Measurements from ENCODE around the gene HHIP. TPM values are rescaled to one million over a fixed set of nuclear protein-coding genes. Genes with fewer than 3 reads are reported as not detected.

HHIP gene
- total RNA-seq, 3 donors from 2014 or later = 0.08 TPM; not detected in 1

- no peak overlapping the region for H3K4me3 Mint-ChIP-seq
- H3K36me3 Mint-ChIP-seq (ENCODE audit: insufficient read depth) = no peaks in the 10 kb centered on the region
- H3K27me3 Mint-ChIP-seq (ENCODE audit: low read depth) = no peaks in the 10 kb centered on the region
- DNase-seq (no peak), ATAC-seq (no peak)
- no peaks in the 10 kb centered on the region for H3K9me3 Mint-ChIP-seq
- no peaks in the 10 kb centered on the region for H3K4me1 Mint-ChIP-seq (ENCODE audit: low read depth)
Observed at GRCh38 chr4:144670776-144671175, 24.8 kb downstream of the HHIP start.

GRCh38 chr4:144674711-144675110, 28.8 kb downstream of the HHIP start:
- no peaks in the 10 kb centered on the region for H3K36me3 Mint-ChIP-seq (ENCODE audit: insufficient read depth)
- H3K4me3 Mint-ChIP-seq = no peak overlapping the region
- H3K9me3 Mint-ChIP-seq = no peaks in the 10 kb centered on the region
- ATAC-seq = no peak
- no peaks in the 10 kb centered on the region for H3K4me1 Mint-ChIP-seq (ENCODE audit: low read depth)
- DNase-seq = no peak
- H3K27me3 Mint-ChIP-seq (ENCODE audit: low read depth) = no peaks in the 10 kb centered on the region

- no peak for DNase-seq
- H3K4me3 Mint-ChIP-seq = no peak overlapping the region
- H3K36me3 Mint-ChIP-seq (ENCODE audit: insufficient read depth) = no peaks in the 10 kb centered on the region
Observed at GRCh38 chr4:144681806-144682205, 35.9 kb downstream of the HHIP start.

GRCh38 chr4:144683516-144683915, 37.6 kb downstream of the HHIP start:
- Mint-ChIP-seq H3K9me3 (no peaks in the 10 kb centered on the region), H3K4me1 (ENCODE audit: low read depth) (no peaks in the 10 kb centered on the region), H3K36me3 (ENCODE audit: insufficient read depth) (no peaks in the 10 kb centered on the region), H3K27me3 (ENCODE audit: low read depth) (no peaks in the 10 kb centered on the region), H3K4me3 (no peak overlapping the region)
- ATAC-seq (no peak), DNase-seq (no peak)

More at GRCh38 chr4:144681806-144682205, 35.9 kb downstream of the HHIP start:
- H3K9me3 Mint-ChIP-seq = no peaks in the 10 kb centered on the region
- no peaks in the 10 kb centered on the region for H3K4me1 Mint-ChIP-seq (ENCODE audit: low read depth)
- ATAC-seq = no peak
- no peaks in the 10 kb centered on the region for H3K27me3 Mint-ChIP-seq (ENCODE audit: low read depth)

GRCh38 chr4:144685911-144686310, 40.0 kb downstream of the HHIP start:
- Mint-ChIP-seq H3K27me3 (ENCODE audit: low read depth) (no peaks in the 10 kb centered on the region), H3K9me3 (peaks cover 6% of the 10 kb centered on the region), H3K4me3 (no peak overlapping the region), H3K36me3 (ENCODE audit: insufficient read depth) (no peaks in the 10 kb centered on the region), H3K4me1 (ENCODE audit: low read depth) (no peaks in the 10 kb centered on the region)
- DNase-seq (no peak), ATAC-seq (no peak)

- Mint-ChIP-seq H3K27me3 (ENCODE audit: low read depth) (no peaks in the 10 kb centered on the region), H3K4me1 (ENCODE audit: low read depth) (no peaks in the 10 kb centered on the region), H3K36me3 (ENCODE audit: insufficient read depth) (no peaks in the 10 kb centered on the region), H3K9me3 (peaks cover 6% of the 10 kb centered on the region), H3K4me3 (no peak overlapping the region)
- DNase-seq (no peak), ATAC-seq (no peak)
Observed at GRCh38 chr4:144686921-144687320, 41.0 kb downstream of the HHIP start.

GRCh38 chr4:144687466-144687865, 41.5 kb downstream of the HHIP start:
- Mint-ChIP-seq H3K4me1 (ENCODE audit: low read depth) (no peaks in the 10 kb centered on the region), H3K4me3 (no peak overlapping the region), H3K36me3 (ENCODE audit: insufficient read depth) (no peaks in the 10 kb centered on the region), H3K9me3 (peaks cover 6% of the 10 kb centered on the region), H3K27me3 (ENCODE audit: low read depth) (no peaks in the 10 kb centered on the region)
- no peak for DNase-seq
- no peak for ATAC-seq

GRCh38 chr4:144688035-144688569, 42.1 kb downstream of the HHIP start:
- no peaks in the 10 kb centered on the region for H3K4me1 Mint-ChIP-seq (ENCODE audit: low read depth)
- ATAC-seq (no peak), DNase-seq (no peak)
- peaks cover 6% of the 10 kb centered on the region for H3K9me3 Mint-ChIP-seq
- H3K27me3 Mint-ChIP-seq (ENCODE audit: low read depth) = no peaks in the 10 kb centered on the region
- no peak overlapping the region for H3K4me3 Mint-ChIP-seq
- no peaks in the 10 kb centered on the region for H3K36me3 Mint-ChIP-seq (ENCODE audit: insufficient read depth)

- ATAC-seq = no peak
- no peaks in the 10 kb centered on the region for H3K4me1 Mint-ChIP-seq (ENCODE audit: low read depth)
- no peak overlapping the region for H3K4me3 Mint-ChIP-seq
- DNase-seq = no peak
- no peaks in the 10 kb centered on the region for H3K27me3 Mint-ChIP-seq (ENCODE audit: low read depth)
- H3K9me3 Mint-ChIP-seq = peaks cover 6% of the 10 kb centered on the region
- H3K36me3 Mint-ChIP-seq (ENCODE audit: insufficient read depth) = no peaks in the 10 kb centered on the region
Observed at GRCh38 chr4:144689125-144689524, 43.2 kb downstream of the HHIP start.

- DNase-seq (no peak), ATAC-seq (no peak)
- no peaks in the 10 kb centered on the region for H3K4me1 Mint-ChIP-seq (ENCODE audit: low read depth)
- H3K27me3 Mint-ChIP-seq (ENCODE audit: low read depth) = no peaks in the 10 kb centered on the region
- H3K4me3 Mint-ChIP-seq = no peak overlapping the region
- H3K36me3 Mint-ChIP-seq (ENCODE audit: insufficient read depth) = no peaks in the 10 kb centered on the region
- H3K9me3 Mint-ChIP-seq = no peaks in the 10 kb centered on the region
Observed at GRCh38 chr4:144695721-144696120, 49.8 kb downstream of the HHIP start.

GRCh38 chr4:144696376-144696775, 50.4 kb downstream of the HHIP start:
- Mint-ChIP-seq H3K4me3 (no peak overlapping the region), H3K36me3 (ENCODE audit: insufficient read depth) (no peaks in the 10 kb centered on the region), H3K9me3 (no peaks in the 10 kb centered on the region), H3K27me3 (ENCODE audit: low read depth) (no peaks in the 10 kb centered on the region), H3K4me1 (ENCODE audit: low read depth) (no peaks in the 10 kb centered on the region)
- DNase-seq (no peak), ATAC-seq (no peak)

- no peaks in the 10 kb centered on the region for H3K4me1 Mint-ChIP-seq (ENCODE audit: low read depth)
- DNase-seq = no peak
- no peaks in the 10 kb centered on the region for H3K27me3 Mint-ChIP-seq (ENCODE audit: low read depth)
- H3K4me3 Mint-ChIP-seq = no peak overlapping the region
- no peaks in the 10 kb centered on the region for H3K36me3 Mint-ChIP-seq (ENCODE audit: insufficient read depth)
- no peak for ATAC-seq
- no peaks in the 10 kb centered on the region for H3K9me3 Mint-ChIP-seq
Observed at GRCh38 chr4:144699565-144699964, 53.6 kb downstream of the HHIP start.

- no peaks in the 10 kb centered on the region for H3K9me3 Mint-ChIP-seq
- H3K4me3 Mint-ChIP-seq = no peak overlapping the region
- no peaks in the 10 kb centered on the region for H3K4me1 Mint-ChIP-seq (ENCODE audit: low read depth)
- no peaks in the 10 kb centered on the region for H3K36me3 Mint-ChIP-seq (ENCODE audit: insufficient read depth)
- no peaks in the 10 kb centered on the region for H3K27me3 Mint-ChIP-seq (ENCODE audit: low read depth)
- DNase-seq (no peak), ATAC-seq (no peak)
Observed at GRCh38 chr4:144701683-144702233, 55.8 kb downstream of the HHIP start.

- Mint-ChIP-seq H3K9me3 (no peaks in the 10 kb centered on the region), H3K4me3 (no peak overlapping the region)
- ATAC-seq = no peak
Observed at GRCh38 chr4:144703494-144703893, 57.5 kb downstream of the HHIP start.

GRCh38 chr4:144705601-144706590, 59.9 kb downstream of the HHIP start:
- H3K4me3 Mint-ChIP-seq = no peak overlapping the region
- no peaks in the 10 kb centered on the region for H3K36me3 Mint-ChIP-seq (ENCODE audit: insufficient read depth)
- ATAC-seq = no peak

More at GRCh38 chr4:144703494-144703893, 57.5 kb downstream of the HHIP start:
- Mint-ChIP-seq H3K36me3 (ENCODE audit: insufficient read depth) (no peaks in the 10 kb centered on the region), H3K4me1 (ENCODE audit: low read depth) (no peaks in the 10 kb centered on the region), H3K27me3 (ENCODE audit: low read depth) (no peaks in the 10 kb centered on the region)
- DNase-seq = no peak

More at GRCh38 chr4:144705601-144706590, 59.9 kb downstream of the HHIP start:
- no peak for DNase-seq
- Mint-ChIP-seq H3K4me1 (ENCODE audit: low read depth) (no peaks in the 10 kb centered on the region), H3K9me3 (no peaks in the 10 kb centered on the region), H3K27me3 (ENCODE audit: low read depth) (no peaks in the 10 kb centered on the region)
